Small intestine (tissue), 7 donors: ENCODE results near the gene GALNT14. TPM values are rescaled to one million over a fixed set of nuclear protein-coding genes. Genes with fewer than 3 reads are reported as not detected.

Source experiments
- DNase-seq, 2 donors: peaks; one replicate each; pipeline versions ENCODE4 v3.0.0 to v3.0.0-alpha.2; 2013
- FAIRE-seq: peaks from 2 replicates; lab custom pipeline; 2012; peaks lifted over from hg19 to GRCh38; lab: Jason Lieb, UNC
- H3K27ac ChIP-seq, 3 donors: one replicate each; pipeline ENCODE4 v1.5.1; 2013; ENCODE audit warnings: low read length in 2 of 3, mild to moderate bottlenecking in 2 of 3, control low read depth in 1 of 3, inconsistent platforms in 1 of 3, low read depth in 1 of 3, moderate library complexity in 1 of 3
- H3K27me3 ChIP-seq, 3 donors: one replicate each; pipeline ENCODE4 v1.6.1; 2013; ENCODE audit warnings: low read length in 3 of 3, inconsistent platforms in 1 of 3; ENCODE audit not compliant: control insufficient read depth in 3 of 3, insufficient read depth in 3 of 3
- H3K36me3 ChIP-seq, 3 donors: one replicate each; pipeline ENCODE4 v1.6.1; 2013; ENCODE audit warnings: low read length in 3 of 3, inconsistent platforms in 1 of 3, low read depth in 1 of 3, mild to moderate bottlenecking in 1 of 3, moderate library complexity in 1 of 3; ENCODE audit not compliant: control insufficient read depth in 3 of 3, insufficient read depth in 2 of 3
- H3K4me1 ChIP-seq, 3 donors: one replicate each; pipeline ENCODE4 v1.6.1; 2013; ENCODE audit warnings: low read length in 2 of 3, inconsistent platforms in 1 of 3, low read depth in 1 of 3, mild to moderate bottlenecking in 1 of 3, moderate library complexity in 1 of 3; ENCODE audit not compliant: control insufficient read depth in 3 of 3, insufficient read depth in 2 of 3
- H3K4me3 ChIP-seq, 3 donors: one replicate each; pipeline ENCODE4 v1.5.1; 2013; ENCODE audit warnings: low read length in 3 of 3, control low read depth in 1 of 3, inconsistent platforms in 1 of 3, low read depth in 1 of 3, mild to moderate bottlenecking in 1 of 3, moderate library complexity in 1 of 3
- H3K9me3 ChIP-seq, 2 donors: one replicate each; pipeline ENCODE4 v1.6.1; 2013; ENCODE audit warnings: low read depth in 1 of 2, low read length in 1 of 2; ENCODE audit not compliant: control insufficient read depth in 2 of 2, insufficient read depth in 1 of 2
- WGBS, 3 donors: extraction: QIAGEN DNeasy Blood & Tissue Kit; methylation state at CpG; one replicate each; pipeline ENCODE4 v1.1.7; 2013; 5-methylcytosine and 5-hydroxymethylcytosine counted together
- polyA plus RNA-seq, 4 donors: library from polyadenylated mRNA; stranded (reverse) in 3 of 4; unstranded in 1 of 4; fragments of 200-250 nt in 3 of 4; fragments of 120-200 nt in 1 of 4; gene quantifications; one replicate each; pipeline versions ENCODE4 v1.2.1 to v1.2.3, GENCODE V29; 2013
- donor health status: healthy with polysubstance abuse.
- donor health status: control.
- donor health status: control.
- donor health status: Bipolar disorder and iron deficiency.
- donor health status: healthy.

Gene GALNT14
- polyA plus RNA-seq, 4 donors = 0.24 to 8.2 (median 2.2) TPM; not detected in 1

- Histone ChIP-seq H3K9me3 (no peaks in the 10 kb centered on the region), H3K36me3 (no peaks in the 10 kb centered on the region), H3K4me3 (no peak overlapping the region), H3K27ac (no peak overlapping the region), H3K27me3 (peaks cover 0 to 7% (median 0%) of the 10 kb centered on the region in 3 donors), H3K4me1 (no peaks in the 10 kb centered on the region)
- 61 to 69% (median 65%) methylated on average over 6 of the region's 6 CpGs for WGBS, 3 donors
- FAIRE-seq (no peak), DNase-seq (no peak)
Observed at GRCh38 chr2:31129375-31130171, 8.7 kb downstream of the GALNT14 start.

- H3K36me3 ChIP-seq = no peaks in the 10 kb centered on the region
- H3K9me3 ChIP-seq = no peaks in the 10 kb centered on the region
- H3K27me3 ChIP-seq = peaks cover 0 to 6% (median 0%) of the 10 kb centered on the region in 3 donors
- no peak overlapping the region for H3K27ac ChIP-seq
- DNase-seq (no peak), FAIRE-seq (no peak)
- no peaks in the 10 kb centered on the region for H3K4me1 ChIP-seq
- 73 to 80% (median 77%) methylated on average over 3 of the region's 3 CpGs for WGBS, 3 donors
- H3K4me3 ChIP-seq = no peak overlapping the region
Observed at GRCh38 chr2:31127931-31128330, 10.3 kb downstream of the GALNT14 start.

DNA sequence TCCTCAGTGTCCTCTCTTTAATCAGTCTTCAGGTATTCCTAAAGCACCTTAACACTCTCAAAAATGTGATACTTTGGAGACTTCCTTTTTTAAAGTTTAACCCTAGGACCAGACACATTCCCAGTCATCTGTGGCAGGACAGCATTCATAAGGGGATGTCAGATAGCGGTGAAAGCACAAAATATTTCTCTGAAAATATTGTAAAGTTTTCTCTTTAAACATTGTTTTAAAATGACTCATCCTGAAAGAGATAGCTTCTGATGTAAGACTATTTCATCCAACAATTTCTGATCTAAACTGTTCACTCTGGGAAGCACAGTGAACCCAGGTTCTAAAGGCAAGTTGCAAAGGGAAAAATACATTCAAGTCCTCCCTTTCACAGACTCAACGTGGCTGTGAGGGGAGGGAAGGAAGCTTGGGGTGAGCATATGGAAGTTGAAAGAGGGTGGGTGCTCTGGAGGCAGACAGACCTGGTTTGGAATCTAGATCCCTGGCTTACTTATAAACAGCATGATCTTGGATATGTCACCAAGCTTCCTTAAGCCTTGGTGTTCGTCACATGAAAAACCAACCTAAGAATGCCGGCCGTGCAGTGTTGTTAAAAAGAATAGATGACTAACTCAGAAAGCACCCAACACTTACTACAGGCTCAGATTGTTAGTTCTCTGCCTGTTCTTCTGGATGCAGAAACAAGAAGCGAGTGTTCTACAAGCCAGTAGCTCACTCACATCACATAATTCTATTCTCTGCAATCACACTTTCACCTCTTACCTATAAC, 12.1 kb downstream of the GALNT14 start:
- Histone ChIP-seq H3K27me3 (peaks cover 0 to 6% (median 0%) of the 10 kb centered on the region in 3 donors), H3K4me3 (no peak overlapping the region), H3K27ac (no peak overlapping the region), H3K9me3 (no peaks in the 10 kb centered on the region), H3K36me3 (no peaks in the 10 kb centered on the region), H3K4me1 (no peaks in the 10 kb centered on the region)
- no peak for FAIRE-seq
- 71 to 80% (median 77%) methylated on average over 6 of the region's 6 CpGs for WGBS, 3 donors
- no peak for DNase-seq

- no peak overlapping the region for H3K27ac ChIP-seq
- no peak for FAIRE-seq
Observed at GRCh38 chr2:31124904-31125303, 13.3 kb downstream of the GALNT14 start.

DNA sequence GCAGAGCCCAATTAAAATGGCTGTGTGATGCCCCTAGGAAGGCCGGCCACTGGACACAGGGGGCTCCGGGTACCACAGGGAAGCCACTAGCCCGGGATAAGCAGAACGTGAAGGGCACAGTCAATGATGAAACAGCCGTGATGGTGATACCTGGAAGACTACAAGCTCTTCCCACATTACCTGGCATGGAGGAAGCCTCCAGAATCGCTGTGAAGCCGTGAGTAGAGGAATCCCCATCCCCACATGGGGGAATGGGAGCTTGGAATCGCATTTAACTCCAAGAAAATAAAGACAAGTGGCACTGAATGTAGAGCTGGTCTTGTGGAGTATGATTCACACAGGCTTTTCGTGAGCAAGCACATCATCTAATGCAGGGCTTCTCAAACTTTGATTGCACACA, 16.1 kb downstream of the GALNT14 start:
- Histone ChIP-seq H3K9me3 (no peaks in the 10 kb centered on the region), H3K4me3 (no peak overlapping the region), H3K4me1 (no peaks in the 10 kb centered on the region), H3K27me3 (peaks cover 0 to 6% (median 0%) of the 10 kb centered on the region in 3 donors), H3K27ac (no peak overlapping the region), H3K36me3 (no peaks in the 10 kb centered on the region)
- no peak for DNase-seq
- WGBS, 3 donors = 87 to 89% (median 89%) methylated on average over 9 of the region's 9 CpGs
- FAIRE-seq = no peak

More at GRCh38 chr2:31124904-31125303, 13.3 kb downstream of the GALNT14 start:
- H3K4me3 ChIP-seq = no peak overlapping the region
- peaks cover 0 to 6% (median 0%) of the 10 kb centered on the region in 3 donors for H3K27me3 ChIP-seq
- H3K36me3 ChIP-seq = no peaks in the 10 kb centered on the region
- DNase-seq = no peak
- 89 to 95% (median 91%) methylated on average over 4 of the region's 4 CpGs for WGBS, 3 donors
- H3K9me3 ChIP-seq = no peaks in the 10 kb centered on the region
- H3K4me1 ChIP-seq = no peaks in the 10 kb centered on the region

DNA sequence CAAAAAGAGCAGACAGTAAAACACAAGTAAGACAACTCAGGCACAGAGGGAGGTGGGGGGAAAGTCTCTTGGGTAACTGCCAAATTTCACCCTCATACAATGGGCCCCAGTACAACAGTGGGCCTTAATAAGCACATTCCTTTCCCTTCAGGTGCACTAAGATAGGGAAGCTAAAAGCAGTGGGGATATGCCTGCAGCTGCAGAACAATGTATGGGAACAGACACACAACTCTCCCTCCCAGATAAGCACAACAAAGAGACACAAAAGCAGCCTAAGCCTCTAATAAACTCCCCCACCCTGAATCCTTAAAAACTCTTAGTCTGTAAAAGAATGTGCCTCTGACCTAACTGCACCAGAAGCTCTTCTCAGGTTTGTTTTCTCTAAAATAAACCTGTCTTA, 24.5 kb downstream of the GALNT14 start:
- H3K27ac ChIP-seq = no peak overlapping the region
- H3K9me3 ChIP-seq = no peaks in the 10 kb centered on the region
- no peak overlapping the region for H3K4me3 ChIP-seq
- no peaks in the 10 kb centered on the region for H3K27me3 ChIP-seq
- H3K4me1 ChIP-seq = no peaks in the 10 kb centered on the region
- DNase-seq (no peak), FAIRE-seq (no peak)
- H3K36me3 ChIP-seq = no peaks in the 10 kb centered on the region

GRCh38 chr2:31112544-31112943, 25.7 kb downstream of the GALNT14 start:
- no peak for FAIRE-seq
- Histone ChIP-seq H3K4me3 (no peak overlapping the region), H3K27ac (no peak overlapping the region), H3K36me3 (no peaks in the 10 kb centered on the region), H3K27me3 (no peaks in the 10 kb centered on the region), H3K4me1 (no peaks in the 10 kb centered on the region), H3K9me3 (no peaks in the 10 kb centered on the region)
- 95 to 96% (median 96%) methylated on average over 3 of the region's 3 CpGs for WGBS, 3 donors
- DNase-seq = no peak

DNA sequence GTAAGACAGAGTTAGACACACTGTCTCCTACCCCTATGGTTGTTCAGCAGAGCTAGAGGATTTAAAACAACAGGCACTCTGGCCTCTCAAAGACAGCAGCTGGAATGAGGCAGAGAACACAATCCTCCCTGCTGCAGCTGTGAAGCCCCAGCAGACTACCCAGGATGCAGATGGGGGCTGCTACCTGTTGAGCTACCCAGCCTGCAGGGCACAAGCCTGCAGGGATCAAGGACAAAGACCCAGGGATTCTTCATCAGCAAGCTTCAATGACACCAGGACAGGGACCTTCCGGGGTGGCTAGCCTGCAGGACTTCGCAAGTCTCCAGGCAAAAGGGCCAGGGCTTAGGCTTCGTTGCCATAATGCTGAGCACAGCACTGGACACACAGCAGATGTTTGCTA, 27.2 kb downstream of the GALNT14 start:
- Histone ChIP-seq H3K4me1 (no peaks in the 10 kb centered on the region), H3K27me3 (no peaks in the 10 kb centered on the region), H3K27ac (no peak overlapping the region), H3K36me3 (no peaks in the 10 kb centered on the region), H3K9me3 (no peaks in the 10 kb centered on the region), H3K4me3 (no peak overlapping the region)
- DNase-seq (no peak), FAIRE-seq (no peak)
- WGBS, 3 donors = 79 to 85% (median 80%) methylated on average over 3 of the region's 3 CpGs
